HepG2 (cell line): ENCODE measurements around the gene EPHX1. TPM values are rescaled to one million over a fixed set of nuclear protein-coding genes. Genes with fewer than 3 reads are reported as not detected.

Source experiments
- CAMTA2 ChIP-seq: sonication (generic); formaldehyde crosslinking; IDR thresholded peaks from 2 replicates; pipeline ENCODE4 v1.4.0; 2020; ENCODE audit warnings: mild to moderate bottlenecking, missing genetic modification reagents, borderline replicate concordance
- ERF ChIP-seq: IDR thresholded peaks from 2 replicates; pipeline ENCODE4 v1.6.1; 2018; ENCODE audit warnings: missing biosample characterization, missing genetic modification reagents
- GZF1 ChIP-seq: sonication (generic); formaldehyde crosslinking; IDR thresholded peaks from 2 replicates; pipeline ENCODE4 v1.5.1; 2020; ENCODE audit warnings: mild to moderate bottlenecking, missing genetic modification reagents
- LBX2 ChIP-seq: sonication (generic); formaldehyde crosslinking; IDR thresholded peaks from 2 replicates; pipeline ENCODE4 v1.5.0; 2020; ENCODE audit warnings: missing genetic modification reagents, mild to moderate bottlenecking, borderline replicate concordance
- LRRFIP1 ChIP-seq: sonication (generic); formaldehyde crosslinking; conservative IDR thresholded peaks from 2 replicates; pipeline ENCODE4 v1.4.0; 2020; ENCODE audit warnings: missing genetic modification reagents
- ZBED4 ChIP-seq: sonication (generic); formaldehyde crosslinking; IDR thresholded peaks from 2 replicates; pipeline ENCODE4 v1.4.0; 2020; ENCODE audit warnings: missing genetic modification reagents, borderline replicate concordance
- ZNF292 ChIP-seq: sonication (generic); formaldehyde crosslinking; IDR thresholded peaks from 2 replicates; pipeline ENCODE4 v1.8.1; 2022; ENCODE audit warnings: mild to moderate bottlenecking, low read depth, missing genetic modification reagents, borderline replicate concordance
- ZNF367 ChIP-seq: sonication (generic); formaldehyde crosslinking; IDR thresholded peaks from 2 replicates; pipeline ENCODE4 v1.4.0; 2020; ENCODE audit warnings: missing genetic modification reagents, borderline replicate concordance
- ZNF407 ChIP-seq: sonication (generic); formaldehyde crosslinking; IDR thresholded peaks from one replicate; pipeline ENCODE4 v1.5.1; 2020; ENCODE audit warnings: mild to moderate bottlenecking, missing genetic modification reagents; ENCODE audit errors: not compliant biosample characterization
- ZNF619 ChIP-seq: sonication (generic); formaldehyde crosslinking; IDR thresholded peaks from 2 replicates; pipeline ENCODE4 v1.4.0; 2020; ENCODE audit warnings: mild to moderate bottlenecking, missing genetic modification reagents
- ZNF850 ChIP-seq: sonication (generic); formaldehyde crosslinking; conservative IDR thresholded peaks from 2 replicates; pipeline ENCODE4 v1.9.0; 2021; ENCODE audit warnings: mild to moderate bottlenecking, missing genetic modification reagents
- ZSCAN25 ChIP-seq: sonication (generic); formaldehyde crosslinking; IDR thresholded peaks from 2 replicates; pipeline ENCODE4 v1.8.0; 2022; ENCODE audit warnings: mild to moderate bottlenecking, missing genetic modification reagents
- polyA plus RNA-seq, 8 experiments: library from polyadenylated mRNA; depleted of rRNA in 3 of 8; stranded (reverse) in 7 of 8; unstranded in 1 of 8; fragments of >200 nt; fragmentation: Illumina TruSeq in 4 of 8; extraction: Trizol in 4 of 8; gene quantifications; 2 replicates each; pipeline versions ENCODE4 v1.2.1 to v1.2.3, GENCODE V29; 2011 to 2016; ENCODE audit warnings: low read depth in 4 of 8, missing spikeins in 1 of 8, mixed read lengths in 1 of 8; ENCODE audit not compliant: insufficient read depth in 1 of 8
- total RNA-seq, 5 experiments: library from RNA; depleted of rRNA; stranded (reverse); fragments of >200 nt; fragmentation: Illumina TruSeq; extraction: Trizol; gene quantifications; 2 replicates each; pipeline ENCODE4 v1.2.3, GENCODE V29; 2016; ENCODE audit warnings: low read depth in 1 of 5

EPHX1 gene
- total and polyA plus RNA-seq, 2 of the 13 experiments (the other 11 are each of a cell fraction or from before 2014, with no cell fraction given), result 27.7 to 36.5 TPM

- TF ChIP-seq ZNF619 (peak; percentile 43; the same call in 1 of the 2 replicates), GZF1 (no peak), ZBED4 (CRISPR knock-in tag) (peak; percentile 46; the same call in 1 of the 2 replicates), LBX2 (no peak), ZNF292 (CRISPR knock-in tag) (0 out of 2 replicates have a peak, but pooled peaks have one; percentile 55), LRRFIP1 (CRISPR knock-in tag) (no peak), ZSCAN25 (CRISPR knock-in tag) (no peak), ZNF367 (CRISPR knock-in tag) (0 out of 2 replicates have a peak, but pooled peaks have one; percentile 39), CAMTA2 (peak; percentile 69; the same call in 1 of the 2 replicates), ZNF850 (CRISPR knock-in tag) (no peak; the same call in 1 of the 2 replicates), ERF (CRISPR knock-in tag) (peak; percentile 24; the same call in 1 of the 2 replicates), ZNF407 (CRISPR knock-in tag) (peak; percentile 46)
Measured at GRCh38 chr1:225881959-225882693, 72.2 kb downstream of the EPHX1 start, which contains the start of gene TMEM63A (continued).
